Measurements from ENCODE around the gene SLC25A44. TPM values are rescaled to one million over a fixed set of nuclear protein-coding genes. Genes with fewer than 3 reads are reported as not detected.

SLC25A44 gene
- total RNA-seq, 4 donors from 2014 or later, result 9.2 to 19.5 (median 18.5) TPM

GRCh38 chr1:156244126-156244525 lies 50.2 kb downstream of the SLC25A44 start:
- in situ Hi-C loops (cut with MboI; ENCODE audit: low sequenced_read_pairs in 4 of 4) (no loop called here), intact Hi-C loops (cut with DNase I; ENCODE audit: low total_unique reads) (no loop called here)
- no peak for ATAC-seq
- Histone ChIP-seq H3K27ac (no peak overlapping the region), H3K4me3 (no peak overlapping the region), H3K27me3 (peaks cover 17 to 20% (median 20%) of the 10 kb centered on the region in 3 donors), H3K9me3 (no peaks in the 10 kb centered on the region), H3K4me1 (peaks cover 7 to 10% of the 10 kb centered on the region in 2 donors), H3K36me3 (peaks cover 0 to 21% of the 10 kb centered on the region in 2 donors)
- no peak for DNase-seq
- no peak for TF ChIP-seq POLR2A (IDR thresholded peaks at IDR 0.05)
- TF ChIP-seq, protein P1, sequence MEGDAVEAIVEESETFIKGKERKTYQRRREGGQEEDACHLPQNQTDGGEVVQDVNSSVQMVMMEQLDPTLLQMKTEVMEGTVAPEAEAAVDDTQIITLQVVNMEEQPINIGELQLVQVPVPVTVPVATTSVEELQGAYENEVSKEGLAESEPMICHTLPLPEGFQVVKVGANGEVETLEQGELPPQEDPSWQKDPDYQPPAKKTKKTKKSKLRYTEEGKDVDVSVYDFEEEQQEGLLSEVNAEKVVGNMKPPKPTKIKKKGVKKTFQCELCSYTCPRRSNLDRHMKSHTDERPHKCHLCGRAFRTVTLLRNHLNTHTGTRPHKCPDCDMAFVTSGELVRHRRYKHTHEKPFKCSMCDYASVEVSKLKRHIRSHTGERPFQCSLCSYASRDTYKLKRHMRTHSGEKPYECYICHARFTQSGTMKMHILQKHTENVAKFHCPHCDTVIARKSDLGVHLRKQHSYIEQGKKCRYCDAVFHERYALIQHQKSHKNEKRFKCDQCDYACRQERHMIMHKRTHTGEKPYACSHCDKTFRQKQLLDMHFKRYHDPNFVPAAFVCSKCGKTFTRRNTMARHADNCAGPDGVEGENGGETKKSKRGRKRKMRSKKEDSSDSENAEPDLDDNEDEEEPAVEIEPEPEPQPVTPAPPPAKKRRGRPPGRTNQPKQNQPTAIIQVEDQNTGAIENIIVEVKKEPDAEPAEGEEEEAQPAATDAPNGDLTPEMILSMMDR (IDR thresholded peaks at IDR 0.05 in 4 of 5, conservative IDR thresholded peaks at IDR 0.05 in 1 of 5), result no peak

DNA sequence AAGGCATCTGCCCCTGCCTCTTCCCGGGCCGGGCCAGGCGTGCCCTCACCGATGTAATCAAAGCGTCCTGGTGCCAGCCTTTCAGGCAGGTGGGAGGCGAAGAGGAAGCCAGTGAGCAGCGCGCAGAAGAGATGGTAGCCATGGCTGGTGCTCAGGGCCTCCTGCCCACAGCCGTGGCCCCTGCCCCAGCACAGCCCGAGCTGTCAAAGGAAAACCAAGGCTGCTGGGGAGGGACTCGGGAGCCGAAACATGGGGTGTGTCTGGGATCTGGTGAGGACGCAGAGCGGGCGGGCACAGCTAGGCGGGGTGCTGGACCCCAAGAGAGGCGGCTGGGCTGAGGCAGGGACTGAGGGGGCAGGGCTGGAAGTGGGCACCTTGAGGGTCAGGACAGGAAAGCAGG lies 50.8 kb downstream of the SLC25A44 start:
- no peaks in the 10 kb centered on the region for H3K9me3 ChIP-seq
- H3K27me3 ChIP-seq, result peaks cover 17 to 20% (median 20%) of the 10 kb centered on the region in 3 donors
- ATAC-seq (no peak), DNase-seq (no peak)
- intact Hi-C loops (cut with DNase I; ENCODE audit: low total_unique reads) (no loop called here), in situ Hi-C loops (cut with MboI; ENCODE audit: low sequenced_read_pairs in 4 of 4) (no loop called here)
- peaks cover 7 to 10% of the 10 kb centered on the region in 2 donors for H3K4me1 ChIP-seq
- no peak overlapping the region for H3K4me3 ChIP-seq
- H3K27ac ChIP-seq, result no peak overlapping the region
- peaks cover 0 to 21% of the 10 kb centered on the region in 2 donors for H3K36me3 ChIP-seq
- TF ChIP-seq, protein P1 (IDR thresholded peaks at IDR 0.05 in 4 of 5, conservative IDR thresholded peaks at IDR 0.05 in 1 of 5), result no peak
- no peak for TF ChIP-seq POLR2A (IDR thresholded peaks at IDR 0.05)

GRCh38 chr1:156245451-156246232 lies 51.7 kb downstream of the SLC25A44 start:
- DNase-seq, result no peak
- peaks cover 0 to 23% of the 10 kb centered on the region in 2 donors for H3K36me3 ChIP-seq
- H3K27ac ChIP-seq, result no peak overlapping the region
- ATAC-seq, result peak; percentile 10 to 15
- in situ Hi-C loops (cut with MboI; ENCODE audit: low sequenced_read_pairs in 4 of 4) (no loop called here), intact Hi-C loops (cut with DNase I; ENCODE audit: low total_unique reads) (no loop called here)
- peak overlapping the region; percentile 13 to 31 (median 29) for H3K4me3 ChIP-seq
- H3K9me3 ChIP-seq, result no peaks in the 10 kb centered on the region
- TF ChIP-seq, protein P1 (IDR thresholded peaks at IDR 0.05 in 4 of 5, conservative IDR thresholded peaks at IDR 0.05 in 1 of 5), result no peak
- TF ChIP-seq POLR2A (IDR thresholded peaks at IDR 0.05), result no peak
- H3K4me1 ChIP-seq, result peaks cover 7 to 10% of the 10 kb centered on the region in 2 donors
- H3K27me3 ChIP-seq, result peaks cover 17 to 20% (median 20%) of the 10 kb centered on the region in 3 donors

GRCh38 chr1:156246241-156246780 lies 52.4 kb downstream of the SLC25A44 start:
- TF ChIP-seq, protein P1 (IDR thresholded peaks at IDR 0.05 in 4 of 5, conservative IDR thresholded peaks at IDR 0.05 in 1 of 5), result no peak
- TF ChIP-seq POLR2A (IDR thresholded peaks at IDR 0.05), result no peak
- no peak for ATAC-seq
- intact Hi-C loops (cut with DNase I; ENCODE audit: low total_unique reads), result no loop called here
- no peaks in the 10 kb centered on the region for H3K9me3 ChIP-seq
- peaks cover 7 to 10% of the 10 kb centered on the region in 2 donors for H3K4me1 ChIP-seq
- DNase-seq, result no peak
- H3K4me3 ChIP-seq, result peak overlapping the region in 1 of 4 donors; percentile 28
- peaks cover 17 to 20% (median 20%) of the 10 kb centered on the region in 3 donors for H3K27me3 ChIP-seq
- H3K36me3 ChIP-seq, result peaks cover 0 to 24% of the 10 kb centered on the region in 2 donors
- no peak overlapping the region for H3K27ac ChIP-seq
- in situ Hi-C loops (cut with MboI; ENCODE audit: low sequenced_read_pairs in 4 of 4), result no loop called here

Data from gastrocnemius medialis (tissue), 4 donors.